DND-41 (cell line): ENCODE data around the gene GPR137.
A peak's percentile ranks its signal among the peaks of the same experiment; 100 is the strongest.

Experiments
- ATAC-seq: fragments of 200-7000 bp; cut with Tn5 transposase; 3 replicates; pipeline ENCODE4 v1.9.1; 2021; ENCODE audit warnings: low read depth; ENCODE audit not compliant: insufficient read depth
- DNase-seq: peaks from one replicate; pipeline ENCODE4 v3.0.0-alpha.2; 2020
- H2AFZ ChIP-seq: 2 replicates; pipeline ENCODE4 v1.6.0; 2012; ENCODE audit warnings: low read depth, low read length
- H3K27ac ChIP-seq: 2 replicates; pipeline ENCODE4 v1.5.1; 2012; ENCODE audit warnings: low read length, inconsistent platforms
- H3K27me3 ChIP-seq: fragments of 200-600 bp; sonication (generic); 2 replicates; pipeline ENCODE4 v1.6.0; 2012; ENCODE audit warnings: low read length, mild to moderate bottlenecking, inconsistent platforms; ENCODE audit not compliant: insufficient read depth, poor library complexity
- H3K36me3 ChIP-seq: 2 replicates; pipeline ENCODE4 v1.5.1; 2012; ENCODE audit warnings: low read length, inconsistent platforms; ENCODE audit not compliant: insufficient read depth
- H3K4me1 ChIP-seq: 2 replicates; pipeline ENCODE4 v1.5.1; 2012; ENCODE audit warnings: mild to moderate bottlenecking, low read length; ENCODE audit not compliant: insufficient read depth
- H3K4me2 ChIP-seq: 2 replicates; pipeline ENCODE4 v1.6.0; 2012; ENCODE audit warnings: mild to moderate bottlenecking, moderate library complexity, low read length, inconsistent platforms; ENCODE audit not compliant: insufficient read depth
- H3K4me3 ChIP-seq, 2 experiments: fragments of 200-600 bp in 1 of 2; shearing (Covaris generic) in 1 of 2; 2 replicates each; pipeline ENCODE4 v1.5.1; 2012 to 2016; ENCODE audit warnings: inconsistent platforms in 2 of 2, low read length in 2 of 2, mild to moderate bottlenecking in 2 of 2, low read depth in 1 of 2, moderate library complexity in 1 of 2
- H3K79me2 ChIP-seq: 2 replicates; pipeline ENCODE4 v1.6.0; 2012; ENCODE audit warnings: low read length, inconsistent platforms; ENCODE audit not compliant: insufficient read depth
- H3K9ac ChIP-seq: 2 replicates; pipeline ENCODE4 v1.6.0; 2012; ENCODE audit warnings: low read depth, mild to moderate bottlenecking, inconsistent platforms, low read length, moderate library complexity
- H3K9me3 ChIP-seq: 2 replicates; pipeline ENCODE4 v1.5.1; 2012; ENCODE audit warnings: low read length, moderate library complexity, mild to moderate bottlenecking, inconsistent platforms; ENCODE audit not compliant: insufficient read depth, severe bottlenecking
- H4K20me1 ChIP-seq: 2 replicates; pipeline ENCODE4 v1.6.0; 2012; ENCODE audit warnings: low read length; ENCODE audit not compliant: insufficient read depth
- CTCF ChIP-seq: IDR thresholded peaks from 2 replicates; pipeline ENCODE4 v1.5.1; 2012; ENCODE audit warnings: borderline replicate concordance, low read length, moderate library complexity, mild to moderate bottlenecking; ENCODE audit not compliant: poor library complexity, severe bottlenecking; ENCODE audit errors: extremely low read depth
- EZH2 ChIP-seq: IDR thresholded peaks from 3 replicates; pipeline ENCODE4 v1.6.1; 2012; ENCODE audit warnings: borderline replicate concordance, low read depth, mild to moderate bottlenecking, moderate library complexity, low read length, inconsistent platforms; ENCODE audit not compliant: severe bottlenecking

The GPR137 gene

GRCh38 chr11:64316672-64317324 is 31.1 kb downstream of the GPR137 start:
- Histone ChIP-seq H3K9ac (peak overlapping the region; percentile 87), H2AFZ (peak overlapping the region; percentile 67), H3K27ac (peak overlapping the region; percentile 91), H3K27me3 (no peaks in the 10 kb centered on the region), H3K4me2 (peak overlapping the region; percentile 66), H4K20me1 (peaks cover 14% of the 10 kb centered on the region), H3K79me2 (peaks cover 44% of the 10 kb centered on the region), H3K4me3 (peak overlapping the region; percentile 52 to 71), H3K36me3 (peaks cover 44% of the 10 kb centered on the region), H3K9me3 (no peaks in the 10 kb centered on the region), H3K4me1 (peaks cover 34% of the 10 kb centered on the region)
- peak; percentile 30 for TF ChIP-seq CTCF
- no peak for TF ChIP-seq EZH2
- ATAC-seq (no peak; the same call in 2 of the 3 replicates), DNase-seq (peak; percentile 38)

- peaks cover 47% of the 10 kb centered on the region for H3K36me3 ChIP-seq
- peaks cover 13% of the 10 kb centered on the region for H4K20me1 ChIP-seq
- H3K4me3 ChIP-seq = peak within 1 kb of the TSS; percentile 52 to 71
- H3K4me2 ChIP-seq = peak within 1 kb of the TSS; percentile 66
- peak within 1 kb of the TSS; percentile 91 for H2AFZ ChIP-seq
- H3K4me1 ChIP-seq = peaks cover 34% of the 10 kb centered on the region
- H3K27me3 ChIP-seq = no peaks in the 10 kb centered on the region
- peak within 1 kb of the TSS; percentile 87 for H3K9ac ChIP-seq
- DNase-seq (peak; percentile 98), ATAC-seq (peak; percentile 82)
- TF ChIP-seq EZH2 (no peak), CTCF (no peak)
- H3K9me3 ChIP-seq = no peaks in the 10 kb centered on the region
- H3K27ac ChIP-seq = peak within 1 kb of the TSS; percentile 91
- H3K79me2 ChIP-seq = peaks cover 44% of the 10 kb centered on the region
Measured at GRCh38 chr11:64317325-64317960, 31.8 kb downstream of the GPR137 start, which contains the start of gene TRMT112. Gene TRMT112 (minus strand): TSS chr11:64317559. CDS start chr11:64317526, 33 bp downstream.

- peak; percentile 60 for TF ChIP-seq CTCF
- TF ChIP-seq EZH2 = no peak
- Histone ChIP-seq H3K4me1 (peaks cover 41% of the 10 kb centered on the region), H3K36me3 (peaks cover 45% of the 10 kb centered on the region), H3K4me3 (peak within 1 kb of the TSS; percentile 52 to 71), H2AFZ (peak within 1 kb of the TSS; percentile 91), H3K27ac (peak within 1 kb of the TSS; percentile 91), H4K20me1 (peaks cover 15% of the 10 kb centered on the region), H3K9ac (peak within 1 kb of the TSS; percentile 87), H3K79me2 (peaks cover 44% of the 10 kb centered on the region), H3K27me3 (no peaks in the 10 kb centered on the region), H3K4me2 (peak within 1 kb of the TSS; percentile 66), H3K9me3 (no peaks in the 10 kb centered on the region)
- peak; percentile 97 for DNase-seq
- ATAC-seq = peak; percentile 81
Measured at GRCh38 chr11:64317961-64318765, 32.5 kb downstream of the GPR137 start, which contains the start of gene PRDX5. Gene PRDX5 (plus strand): TSS chr11:64318121. CDS start chr11:64318216, 95 bp downstream.
